ELF-1 (cell line): ENCODE measurements around the gene SOX6.

ENCODE experiments used
- DNase-seq: peaks from one replicate; pipeline ENCODE4 v3.0.0-alpha.2; 2016; ENCODE audit warnings: low read depth, low spot score

SOX6 gene

DNA sequence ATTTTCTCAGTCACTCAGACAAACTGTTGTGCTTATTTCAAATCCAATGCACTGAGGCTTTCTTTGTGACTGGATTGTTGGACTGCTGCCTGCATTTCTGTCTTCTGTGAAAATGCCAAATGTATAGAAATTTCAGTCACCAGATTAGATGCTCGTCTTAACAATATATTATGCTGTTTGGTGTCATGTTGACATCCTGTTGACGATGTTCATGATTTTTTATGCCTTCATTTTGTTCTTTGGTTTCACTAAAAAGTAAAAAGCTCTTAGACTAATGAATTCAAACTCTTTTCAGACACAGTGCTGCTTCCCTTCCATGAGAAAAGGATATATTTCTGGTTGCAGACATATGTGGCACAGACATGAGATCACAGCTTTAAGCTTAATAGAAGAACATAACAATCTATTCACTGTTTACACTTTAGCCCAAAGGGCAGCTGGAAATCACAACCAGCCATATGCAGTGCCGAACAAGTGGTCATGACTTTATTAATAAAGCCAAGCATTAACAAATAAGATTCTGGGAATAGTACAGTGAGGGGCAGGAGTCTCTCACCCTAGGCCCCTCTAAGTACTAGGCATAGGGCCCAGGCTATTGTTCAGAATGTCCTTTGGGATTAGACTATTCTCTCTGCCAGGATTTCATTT, 9.4 kb upstream of the SOX6 start:
- DNase-seq, result no peak

GRCh38 chr11:16364254-16364653, 7.9 kb upstream of the SOX6 start:
- DNase-seq, result no peak

DNA sequence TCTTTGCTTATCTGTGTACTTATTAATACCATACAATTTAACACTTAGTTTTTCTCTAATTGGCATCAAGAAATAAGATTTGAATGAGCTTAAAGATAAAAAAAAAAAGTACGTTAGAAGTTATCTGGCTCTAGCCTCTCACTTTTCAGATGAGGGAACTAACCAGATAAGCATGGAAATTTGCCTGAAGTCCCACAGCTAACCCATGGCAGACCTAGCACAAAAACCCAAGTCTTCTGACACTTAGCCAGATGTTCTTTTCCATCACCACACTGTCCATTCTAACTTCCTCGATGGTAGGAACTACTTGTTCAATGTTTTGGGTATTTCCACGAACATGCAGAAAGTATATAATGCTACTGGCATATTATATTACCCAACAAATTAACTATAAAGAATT, 7.4 kb upstream of the SOX6 start:
- DNase-seq, result no peak

GRCh38 chr11:16361108-16361865, 4.9 kb upstream of the SOX6 start:
- DNase-seq, result no peak

- no peak for DNase-seq
Measured at GRCh38 chr11:16359369-16359768, 3.0 kb upstream of the SOX6 start.

DNA sequence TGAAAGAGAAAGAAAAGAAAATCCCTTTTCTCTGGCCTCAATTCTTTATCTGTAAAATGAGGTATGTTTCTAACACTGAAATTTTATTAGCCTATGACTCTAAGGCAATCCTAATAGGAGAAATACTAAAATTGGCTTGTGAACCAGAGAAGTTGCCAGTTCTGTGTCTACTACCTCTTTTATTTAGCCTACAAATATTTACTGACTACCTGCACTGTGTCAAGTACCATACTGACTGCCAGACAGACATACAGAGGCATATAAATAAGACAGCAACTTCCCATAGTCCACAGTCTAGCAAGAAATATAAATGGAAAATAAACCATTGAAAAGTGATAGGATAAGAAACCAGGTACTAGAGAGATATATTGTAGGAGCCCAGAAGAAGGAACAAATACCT, 2.4 kb upstream of the SOX6 start:
- DNase-seq, result no peak

- no peak for DNase-seq
Measured at GRCh38 chr11:16357775-16358174, 1.4 kb upstream of the SOX6 start.

DNA sequence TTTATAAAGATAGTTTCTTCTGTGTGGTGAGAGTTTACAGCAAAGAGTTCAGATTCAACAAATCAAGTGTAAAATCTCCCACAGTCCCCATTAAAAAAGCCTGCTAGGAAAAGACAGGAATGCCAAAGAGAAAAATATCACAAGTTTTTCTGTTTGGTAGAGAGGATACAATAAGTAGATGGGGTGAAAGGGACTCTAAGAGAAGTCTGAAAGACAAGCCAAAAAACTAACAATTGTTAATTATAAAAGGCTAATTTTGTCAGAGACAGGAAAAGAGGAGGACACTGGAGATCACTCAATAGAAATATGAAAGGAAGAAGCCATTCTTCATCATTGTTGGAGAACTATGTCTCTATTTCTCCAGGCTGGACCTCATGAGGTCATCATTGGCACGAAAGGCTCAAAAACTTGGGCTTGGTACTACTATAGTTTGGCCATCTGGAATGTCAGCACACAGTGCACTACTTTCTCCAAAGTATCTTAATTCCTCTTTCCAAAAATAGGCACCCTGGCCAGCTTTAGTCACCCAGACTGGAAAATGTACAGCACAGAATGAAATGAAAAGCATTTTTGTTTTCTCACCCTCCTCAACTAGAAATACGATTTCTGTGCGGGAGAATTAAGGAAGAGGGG, 531 bp upstream of the SOX6 start:
- no peak for DNase-seq

DNA sequence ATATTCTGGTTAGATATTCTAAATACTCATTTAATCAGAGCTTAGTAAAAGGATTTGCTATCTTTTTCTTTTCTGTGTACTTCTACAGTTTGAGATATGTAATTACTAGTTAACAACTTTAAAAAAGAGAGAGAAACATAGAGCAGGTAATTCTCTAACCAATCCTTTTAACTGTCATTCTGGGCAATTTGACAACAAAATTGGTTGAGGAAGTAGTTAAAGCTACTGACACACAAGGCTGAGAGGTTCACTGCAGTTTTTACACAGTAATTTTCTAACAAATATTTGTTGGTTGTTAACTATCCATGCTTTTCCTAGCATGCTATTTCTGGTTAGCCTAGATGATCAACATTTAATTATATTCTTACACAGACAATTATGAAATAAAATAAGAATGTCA, 3.6 kb downstream of the SOX6 start:
- no peak for DNase-seq

GRCh38 chr11:16350125-16350524, 6.2 kb downstream of the SOX6 start:
- DNase-seq, result no peak

GRCh38 chr11:16347928-16348685, 8.2 kb downstream of the SOX6 start:
- no peak for DNase-seq

GRCh38 chr11:16346975-16347374, 9.4 kb downstream of the SOX6 start:
- no peak for DNase-seq

- no peak for DNase-seq
Measured at GRCh38 chr11:16341853-16342252, 14.5 kb downstream of the SOX6 start.

GRCh38 chr11:16338393-16338792, 18.0 kb downstream of the SOX6 start:
- no peak for DNase-seq

- DNase-seq, result no peak
Measured at GRCh38 chr11:16337421-16338213, 18.7 kb downstream of the SOX6 start.

GRCh38 chr11:16336721-16337120, 19.6 kb downstream of the SOX6 start:
- no peak for DNase-seq

- DNase-seq, result no peak
Measured at GRCh38 chr11:16336204-16336603, 20.1 kb downstream of the SOX6 start.

DNA sequence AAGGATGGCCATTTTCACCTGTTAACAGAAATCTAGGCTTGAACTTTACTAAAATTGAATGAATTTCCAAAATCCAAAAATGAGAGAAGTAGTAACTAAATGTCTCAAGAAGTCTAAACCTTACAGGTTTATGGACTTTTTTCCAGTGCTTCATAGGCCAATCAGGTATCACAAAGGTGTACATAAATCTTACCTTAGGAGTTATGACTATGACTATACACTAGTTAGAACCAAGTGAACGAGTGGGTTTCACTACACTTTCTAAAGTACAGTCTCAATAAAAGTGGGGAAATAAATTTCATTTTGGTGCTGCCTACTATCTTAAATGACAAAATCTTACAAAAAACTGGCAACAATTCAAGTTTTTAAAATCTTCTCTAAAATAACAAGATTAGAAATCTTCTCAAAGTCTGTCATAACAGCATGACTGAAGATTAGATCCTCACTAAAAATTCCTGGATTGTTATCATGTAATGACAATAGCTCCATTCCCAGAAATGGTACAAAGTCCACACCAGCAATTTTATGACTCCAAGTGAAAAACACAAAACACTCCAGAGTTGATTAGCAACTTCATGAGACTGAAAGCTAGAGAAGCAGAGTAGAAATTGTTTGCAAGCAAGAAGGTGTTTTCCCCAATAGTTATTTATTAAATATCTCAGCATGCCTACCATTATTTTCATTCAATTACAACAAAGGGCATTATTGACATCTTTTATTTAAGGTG, 20.9 kb downstream of the SOX6 start:
- DNase-seq, result no peak

DNA sequence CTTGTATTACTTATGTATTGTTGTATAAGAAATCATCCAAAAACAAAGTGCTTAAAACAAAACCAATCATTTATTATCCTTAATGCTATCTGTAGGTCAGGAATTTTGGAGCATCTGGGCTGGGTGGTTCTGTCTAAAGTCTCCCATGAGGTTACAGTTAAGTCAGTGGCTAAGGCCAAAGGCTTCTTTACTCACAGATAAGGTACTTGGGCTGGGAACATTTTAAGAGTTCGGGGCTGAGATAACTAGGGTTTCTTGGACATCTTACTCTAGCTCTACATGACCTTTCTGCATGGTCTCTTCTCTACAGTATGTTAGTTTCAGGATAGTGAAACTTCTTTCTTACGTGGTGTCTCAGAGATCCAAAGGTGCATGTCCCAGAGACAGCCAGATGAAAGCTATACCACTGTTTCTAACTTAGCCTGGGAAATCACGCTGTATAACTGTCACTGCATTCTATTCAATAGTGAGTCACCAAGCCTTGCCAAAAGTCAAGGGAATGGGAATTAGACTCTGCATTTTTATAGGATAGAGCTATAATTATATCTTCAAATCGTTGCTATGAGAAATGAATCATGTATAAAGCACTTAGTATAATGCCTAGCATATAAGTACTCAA, 29.6 kb downstream of the SOX6 start:
- DNase-seq, result no peak

- no peak for DNase-seq
Measured at GRCh38 chr11:16322190-16322589, 34.2 kb downstream of the SOX6 start.
